GM06990 (cell line): ENCODE measurements around the gene NAXE.

Experiments used
- DNase-seq: peaks from one replicate; pipeline ENCODE4 v3.0.0-alpha.2; 2011; ENCODE audit not compliant: insufficient read length; ENCODE audit errors: extremely low read depth
- H3K27me3 ChIP-seq: replicated peaks from 2 replicates; pipeline ENCODE4 v1.6.0; 2011; ENCODE audit warnings: low read length; ENCODE audit not compliant: control insufficient read depth, insufficient read depth
- H3K36me3 ChIP-seq: 2 replicates; pipeline ENCODE4 v1.5.1; 2011; ENCODE audit warnings: low read length; ENCODE audit not compliant: control insufficient read depth, insufficient read depth
- H3K4me3 ChIP-seq: replicated peaks from 2 replicates; pipeline ENCODE4 v1.5.1; 2011; ENCODE audit warnings: low read depth, mild to moderate bottlenecking, control low read depth, low read length
- CTCF ChIP-seq: IDR thresholded peaks from 2 replicates; pipeline ENCODE4 v1.5.1; 2011; ENCODE audit warnings: low read length, control low read depth, mild to moderate bottlenecking, inconsistent platforms; ENCODE audit not compliant: insufficient read depth, poor library complexity, severe bottlenecking

Gene NAXE

GRCh38 chr1:156547982-156548381 is 43.6 kb upstream of the NAXE start:
- no peak for TF ChIP-seq CTCF
- no peak for DNase-seq
- no peaks in the 10 kb centered on the region for H3K27me3 ChIP-seq
- no peak overlapping the region for H3K4me3 ChIP-seq
- H3K36me3 ChIP-seq: 0 out of 2 replicates have a peak, but pooled peaks cover 4% of the 10 kb centered on the region

- DNase-seq: no peak
- Histone ChIP-seq H3K27me3 (no peaks in the 10 kb centered on the region), H3K4me3 (no peak overlapping the region), H3K36me3 (peaks cover 4% of the 10 kb centered on the region; the same call in 1 of the 2 replicates)
- TF ChIP-seq CTCF: no peak
Measured at GRCh38 chr1:156549390-156549789, 42.2 kb upstream of the NAXE start.

GRCh38 chr1:156549831-156550230 is 41.7 kb upstream of the NAXE start:
- no peak overlapping the region for H3K4me3 ChIP-seq
- peaks cover 4% of the 10 kb centered on the region; the same call in 1 of the 2 replicates for H3K36me3 ChIP-seq

GRCh38 chr1:156550346-156550745 is 41.2 kb upstream of the NAXE start:
- Histone ChIP-seq H3K4me3 (no peak overlapping the region), H3K36me3 (peaks cover 4% of the 10 kb centered on the region; the same call in 1 of the 2 replicates), H3K27me3 (no peaks in the 10 kb centered on the region)
- TF ChIP-seq CTCF: no peak
- no peak for DNase-seq

More at GRCh38 chr1:156549831-156550230, 41.7 kb upstream of the NAXE start:
- H3K27me3 ChIP-seq: no peaks in the 10 kb centered on the region
- TF ChIP-seq CTCF: no peak
- DNase-seq: no peak

- no peak for DNase-seq
- no peak overlapping the region for H3K4me3 ChIP-seq
- no peaks in the 10 kb centered on the region for H3K27me3 ChIP-seq
- no peak for TF ChIP-seq CTCF
- peaks cover 4% of the 10 kb centered on the region; the same call in 1 of the 2 replicates for H3K36me3 ChIP-seq
Measured at GRCh38 chr1:156551066-156551643, 40.4 kb upstream of the NAXE start.

- Histone ChIP-seq H3K4me3 (no peak overlapping the region), H3K36me3 (peaks cover 5% of the 10 kb centered on the region), H3K27me3 (no peaks in the 10 kb centered on the region)
- TF ChIP-seq CTCF: no peak
- no peak for DNase-seq
Measured at GRCh38 chr1:156551869-156552268, 39.7 kb upstream of the NAXE start.
